Gastrocnemius medialis (tissue), 4 donors: Measurements from ENCODE around the gene SREBF2. TPM values are rescaled to one million over a fixed set of nuclear protein-coding genes. Genes with fewer than 3 reads are reported as not detected.

Source experiments
- ATAC-seq, 2 donors: fragments of 150-250 bp; one replicate each; pipeline ENCODE4 v1.9.1; 2016
- DNase-seq, 2 donors: peaks; one replicate each; pipeline ENCODE4 v3.0.0-alpha.2; 2019
- H3K27ac ChIP-seq, 4 donors: fragments of 200-600 bp; sonication (generic); 1 replicate in 1 of 4; 2 replicates in 3 of 4; pipeline ENCODE4 v1.5.1; 2016 to 2018; ENCODE audit warnings: mild to moderate bottlenecking in 2 of 4, moderate library complexity in 1 of 4
- H3K27me3 ChIP-seq, 3 donors: fragments of 200-600 bp; sonication (generic) in 2 of 3; 1 replicate in 1 of 3; 2 replicates in 2 of 3; pipeline versions ENCODE4 v1.5.1 to v1.6.0; 2016 to 2019; ENCODE audit warnings: mild to moderate bottlenecking in 1 of 3, moderate library complexity in 1 of 3
- H3K36me3 ChIP-seq, 2 donors: fragments of 200-600 bp; sonication (generic) in 1 of 2; one replicate each; pipeline ENCODE4 v1.5.1; 2017 to 2018
- H3K4me1 ChIP-seq, 2 donors: fragments of 200-600 bp; sonication (generic) in 1 of 2; one replicate each; pipeline ENCODE4 v1.5.1; 2016 to 2017; ENCODE audit warnings: mild to moderate bottlenecking in 2 of 2
- H3K4me3 ChIP-seq, 4 donors: fragments of 200-600 bp; sonication (generic) in 3 of 4; 1 replicate in 1 of 4; 2 replicates in 3 of 4; pipeline ENCODE4 v1.5.1; 2016 to 2019; ENCODE audit warnings: mild to moderate bottlenecking in 2 of 4
- H3K9me3 ChIP-seq, 3 donors: fragments of 200-600 bp; sonication (generic) in 2 of 3; 1 replicate in 1 of 3; 2 replicates in 2 of 3; pipeline ENCODE4 v1.5.1; 2016 to 2019
- CTCF ChIP-seq, 5 experiments: fragments of 450-650 bp in 3 of 5; fragments of 200-600 bp in 2 of 5; sonication (generic) in 2 of 5; IDR thresholded peaks in 4 of 5; conservative IDR thresholded peaks in 1 of 5; 1 replicate in 4 of 5; 2 replicates in 1 of 5; pipeline ENCODE4 v1.5.1; 2016 to 2019; ENCODE audit warnings: antibody characterized with exemption in 5 of 5, mild to moderate bottlenecking in 3 of 5, moderate library complexity in 3 of 5
- POLR2A ChIP-seq, 2 donors: fragments of 450-650 bp; IDR thresholded peaks; one replicate each; pipeline ENCODE4 v1.6.1; 2017; ENCODE audit warnings: antibody characterized with exemption in 2 of 2, mild to moderate bottlenecking in 2 of 2, moderate library complexity in 2 of 2
- in situ Hi-C, 4 donors: fragments of 200-750 bp; cut with MboI; loops; one replicate each; pipeline versions ENCODE4 v1.15.0 to v1.8.0; 2017; ENCODE audit warnings: low sequenced_read_pairs in 4 of 4
- intact Hi-C: fragments of 100-400 bp; cut with DNase I; formaldehyde crosslinking; loops from one replicate; pipeline ENCODE4 v1.15.1; 2023; ENCODE audit warnings: low total_unique reads
- total RNA-seq, 4 donors: library from RNA; depleted of rRNA; stranded (reverse); fragments of >200 nt; gene quantifications; one replicate each; pipeline versions ENCODE4 v1.1.0 to v1.2.3, GENCODE V29; 2016

SREBF2 gene
- total RNA-seq, 4 donors from 2014 or later, result 25.1 to 40.9 (median 36.1) TPM

GRCh38 chr22:41826430-41827383 lies 6.2 kb upstream of the SREBF2 start:
- Histone ChIP-seq H3K9me3 (no peaks in the 10 kb centered on the region), H3K27me3 (no peaks in the 10 kb centered on the region), H3K4me3 (peak overlapping the region in 1 of 4 donors; percentile 19), H3K27ac (peak overlapping the region; percentile 81 to 92 (median 92)), H3K36me3 (no peaks in the 10 kb centered on the region), H3K4me1 (peaks cover 29 to 33% of the 10 kb centered on the region in 2 donors)
- in situ Hi-C loops (loop anchor here in 1 of 4 donors (10.0 kb wide), 1 partner anchor 118 kb away; the partner anchor contains the start of gene CENPM), intact Hi-C loops (no loop called here)
- TF ChIP-seq CTCF (IDR thresholded peaks at IDR 0.05 in 4 of 5, conservative IDR thresholded peaks at IDR 0.05 in 1 of 5), result no peak
- no peak for TF ChIP-seq POLR2A (IDR thresholded peaks at IDR 0.05)
- DNase-seq, result peak; percentile 70 to 90
- peak; percentile 90 to 96 for ATAC-seq

GRCh38 chr22:41827671-41828070 lies 5.2 kb upstream of the SREBF2 start:
- H3K36me3 ChIP-seq, result no peaks in the 10 kb centered on the region
- H3K4me1 ChIP-seq, result peaks cover 29 to 36% of the 10 kb centered on the region in 2 donors
- ATAC-seq, result peak in 1 of 2 donors; percentile 8
- H3K4me3 ChIP-seq, result no peak overlapping the region
- in situ Hi-C loops (loop anchor here in 1 of 4 donors (10.0 kb wide), 1 partner anchor 117 kb away; the partner anchor contains the start of gene CENPM), intact Hi-C loops (no loop called here)
- peak in 1 of 2 donors; percentile 46 for DNase-seq
- H3K27ac ChIP-seq, result peak overlapping the region; percentile 81 to 92 (median 92)
- H3K27me3 ChIP-seq, result no peaks in the 10 kb centered on the region
- TF ChIP-seq CTCF (IDR thresholded peaks at IDR 0.05 in 4 of 5, conservative IDR thresholded peaks at IDR 0.05 in 1 of 5), result no peak
- TF ChIP-seq POLR2A (IDR thresholded peaks at IDR 0.05), result no peak
- H3K9me3 ChIP-seq, result no peaks in the 10 kb centered on the region

DNA sequence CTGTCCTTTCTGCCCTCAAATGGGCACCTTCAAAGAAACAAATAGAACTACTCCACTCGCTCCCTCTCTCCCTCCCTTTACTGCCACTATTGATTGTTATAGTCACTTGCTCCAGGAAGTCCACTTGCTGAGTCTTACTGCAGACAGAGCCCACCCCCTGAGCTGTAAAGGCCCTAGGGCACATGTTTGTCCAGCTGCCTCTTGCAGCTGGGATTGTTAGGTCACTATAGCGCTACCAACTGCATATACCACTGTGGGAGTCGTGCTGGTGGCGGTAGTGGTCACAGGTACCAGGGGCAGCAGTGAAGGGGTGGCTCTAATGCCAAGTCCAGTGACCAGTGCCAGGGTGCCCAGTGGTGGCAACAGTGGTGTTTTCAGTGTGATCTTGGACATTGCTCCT lies 4.4 kb upstream of the SREBF2 start:
- TF ChIP-seq CTCF (IDR thresholded peaks at IDR 0.05 in 4 of 5, conservative IDR thresholded peaks at IDR 0.05 in 1 of 5), result no peak
- no peak for TF ChIP-seq POLR2A (IDR thresholded peaks at IDR 0.05)
- H3K27ac ChIP-seq, result peak overlapping the region in 3 of 4 donors; percentile 91 to 92 (median 92)
- H3K4me3 ChIP-seq, result no peak overlapping the region
- intact Hi-C loops, result no loop called here
- DNase-seq (no peak), ATAC-seq (no peak)
- no peaks in the 10 kb centered on the region for H3K27me3 ChIP-seq
- no peaks in the 10 kb centered on the region for H3K36me3 ChIP-seq
- H3K4me1 ChIP-seq, result peaks cover 29 to 36% of the 10 kb centered on the region in 2 donors
- in situ Hi-C loops, result loop anchor here in 1 of 4 donors (10.0 kb wide), 1 partner anchor 116 kb away; the partner anchor contains the start of gene CENPM
- H3K9me3 ChIP-seq, result no peaks in the 10 kb centered on the region

DNA sequence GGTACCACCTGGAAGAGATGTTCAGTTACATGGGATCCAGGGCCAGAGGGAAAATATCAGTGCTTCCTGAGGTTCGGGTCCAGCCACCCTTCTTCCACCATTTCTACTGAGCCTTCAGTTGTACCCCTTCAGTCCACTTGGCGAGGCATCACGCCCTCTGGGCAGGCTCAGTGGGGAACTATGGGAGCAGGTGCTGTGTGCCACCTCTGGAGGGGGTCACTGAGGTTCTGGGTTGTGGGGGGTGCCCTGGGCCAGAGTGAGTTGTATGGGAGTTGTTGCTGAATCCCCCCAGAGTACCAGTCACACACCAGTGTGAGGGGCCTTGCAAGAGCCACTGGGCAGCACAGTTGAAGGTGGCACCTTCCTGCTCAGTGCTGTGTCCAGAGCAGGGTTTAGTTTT lies 2.7 kb upstream of the SREBF2 start:
- Histone ChIP-seq H3K9me3 (no peaks in the 10 kb centered on the region), H3K27ac (no peak overlapping the region), H3K4me1 (peaks cover 36 to 37% of the 10 kb centered on the region in 2 donors), H3K36me3 (no peaks in the 10 kb centered on the region), H3K27me3 (no peaks in the 10 kb centered on the region), H3K4me3 (no peak overlapping the region)
- no peak for TF ChIP-seq POLR2A (IDR thresholded peaks at IDR 0.05)
- no peak for TF ChIP-seq CTCF (IDR thresholded peaks at IDR 0.05 in 4 of 5, conservative IDR thresholded peaks at IDR 0.05 in 1 of 5)
- DNase-seq (no peak), ATAC-seq (no peak)
- in situ Hi-C loops, result loop anchor here in 1 of 4 donors (5.0 kb wide), 1 partner anchor 112 kb away; no protein-coding TSS in a partner anchor
- intact Hi-C loops, result loop anchor here (5.0 kb wide), 2 partner anchors 143 to 738 kb away; partner anchors contain the start of genes EP300 and SNU13
